ENCODE measurements around the gene NAB2.

Gene NAB2

GRCh38 chr12:57055824-57056223 is 33.1 kb upstream of the NAB2 start:
- TF ChIP-seq REST (IDR thresholded peaks at IDR 0.05; ENCODE audit: insufficient read depth in 1 of 2, low read depth in 2 of 2, low read length in 2 of 2) (no peak), TAF1 (IDR thresholded peaks at IDR 0.05; ENCODE audit: borderline replicate concordance, insufficient read depth, low read length) (no peak), FOXP2 (optimal IDR thresholded peaks at IDR 0.05; ENCODE audit: borderline replicate concordance, extremely low read depth, extremely low read length, insufficient read depth) (no peak), SIN3A (IDR thresholded peaks at IDR 0.05; ENCODE audit: borderline replicate concordance, insufficient read depth, low read length) (no peak)

GRCh38 chr12:57057067-57057751 is 31.7 kb upstream of the NAB2 start:
- no peak for TF ChIP-seq REST (IDR thresholded peaks at IDR 0.05; ENCODE audit: insufficient read depth in 1 of 2, low read depth in 2 of 2, low read length in 2 of 2)
- no peak for TF ChIP-seq SIN3A (IDR thresholded peaks at IDR 0.05; ENCODE audit: borderline replicate concordance, insufficient read depth, low read length)
- no peak for TF ChIP-seq POLR2AphosphoS5 (IDR thresholded peaks at IDR 0.05; ENCODE audit: low read depth, low read length)
- no peak for TF ChIP-seq TAF1 (IDR thresholded peaks at IDR 0.05; ENCODE audit: borderline replicate concordance, insufficient read depth, low read length)
- TF ChIP-seq FOXP2 (optimal IDR thresholded peaks at IDR 0.05; ENCODE audit: borderline replicate concordance, extremely low read depth, extremely low read length, insufficient read depth): no peak

- TF ChIP-seq SIN3A (IDR thresholded peaks at IDR 0.05; ENCODE audit: borderline replicate concordance, insufficient read depth, low read length) (no peak), TAF1 (IDR thresholded peaks at IDR 0.05; ENCODE audit: borderline replicate concordance, insufficient read depth, low read length) (no peak), FOXP2 (optimal IDR thresholded peaks at IDR 0.05; ENCODE audit: borderline replicate concordance, extremely low read depth, extremely low read length, insufficient read depth) (no peak), POLR2AphosphoS5 (IDR thresholded peaks at IDR 0.05; ENCODE audit: low read depth, low read length) (no peak), REST (IDR thresholded peaks at IDR 0.05; ENCODE audit: insufficient read depth in 1 of 2, low read depth in 2 of 2, low read length in 2 of 2) (no peak)
These were observed 30.5 kb upstream of the NAB2 start for GRCh38 chr12:57058454-57058853.

- TF ChIP-seq POLR2AphosphoS5 (IDR thresholded peaks at IDR 0.05; ENCODE audit: low read depth, low read length): no peak
These were observed 24.8 kb upstream of the NAB2 start for GRCh38 chr12:57063991-57064685.

- TF ChIP-seq POLR2AphosphoS5 (IDR thresholded peaks at IDR 0.05; ENCODE audit: low read depth, low read length): no peak
- TF ChIP-seq FOXP2 (optimal IDR thresholded peaks at IDR 0.05; ENCODE audit: borderline replicate concordance, extremely low read depth, extremely low read length, insufficient read depth): no peak
- TF ChIP-seq SIN3A (IDR thresholded peaks at IDR 0.05; ENCODE audit: borderline replicate concordance, insufficient read depth, low read length): no peak
- no peak for TF ChIP-seq TAF1 (IDR thresholded peaks at IDR 0.05; ENCODE audit: borderline replicate concordance, insufficient read depth, low read length)
- TF ChIP-seq REST (IDR thresholded peaks at IDR 0.05; ENCODE audit: insufficient read depth in 1 of 2, low read depth in 2 of 2, low read length in 2 of 2): no peak
These were observed 22.7 kb upstream of the NAB2 start for GRCh38 chr12:57066245-57066644.
